Measurements from ENCODE around the gene GNG13.

GRCh38 chr16:782766-783403 lies 17.6 kb downstream of the GNG13 start:
- TF ChIP-seq EZH2phosphoT487 (IDR thresholded peaks at IDR 0.05) (no peak), EZH2 (IDR thresholded peaks at IDR 0.05) (no peak), CTCF (IDR thresholded peaks at IDR 0.05) (no peak)
